ENCODE data around the gene RBM7.

The RBM7 gene

DNA sequence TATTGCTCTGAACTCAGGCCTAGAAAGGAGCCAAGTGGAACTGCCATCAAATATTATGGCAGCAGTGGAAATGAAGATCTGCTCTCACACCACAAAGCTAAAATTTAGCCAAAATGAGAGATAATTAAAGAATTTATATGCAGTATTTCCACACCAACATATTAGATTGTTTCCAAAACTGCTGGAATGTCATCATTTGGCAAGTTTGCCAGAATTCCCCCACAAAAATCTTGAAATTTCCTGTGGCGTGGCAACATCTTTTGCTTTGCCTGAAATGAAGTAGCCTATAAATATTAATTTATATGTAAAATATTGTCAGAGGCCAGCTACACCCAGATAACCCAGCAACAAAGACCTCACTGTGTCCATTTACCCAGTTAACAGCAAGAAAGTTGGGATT is 13.9 kb upstream of the RBM7 start:
- H3K4ac ChIP-seq (ENCODE audit: low read depth, low read length): no peak overlapping the region

DNA sequence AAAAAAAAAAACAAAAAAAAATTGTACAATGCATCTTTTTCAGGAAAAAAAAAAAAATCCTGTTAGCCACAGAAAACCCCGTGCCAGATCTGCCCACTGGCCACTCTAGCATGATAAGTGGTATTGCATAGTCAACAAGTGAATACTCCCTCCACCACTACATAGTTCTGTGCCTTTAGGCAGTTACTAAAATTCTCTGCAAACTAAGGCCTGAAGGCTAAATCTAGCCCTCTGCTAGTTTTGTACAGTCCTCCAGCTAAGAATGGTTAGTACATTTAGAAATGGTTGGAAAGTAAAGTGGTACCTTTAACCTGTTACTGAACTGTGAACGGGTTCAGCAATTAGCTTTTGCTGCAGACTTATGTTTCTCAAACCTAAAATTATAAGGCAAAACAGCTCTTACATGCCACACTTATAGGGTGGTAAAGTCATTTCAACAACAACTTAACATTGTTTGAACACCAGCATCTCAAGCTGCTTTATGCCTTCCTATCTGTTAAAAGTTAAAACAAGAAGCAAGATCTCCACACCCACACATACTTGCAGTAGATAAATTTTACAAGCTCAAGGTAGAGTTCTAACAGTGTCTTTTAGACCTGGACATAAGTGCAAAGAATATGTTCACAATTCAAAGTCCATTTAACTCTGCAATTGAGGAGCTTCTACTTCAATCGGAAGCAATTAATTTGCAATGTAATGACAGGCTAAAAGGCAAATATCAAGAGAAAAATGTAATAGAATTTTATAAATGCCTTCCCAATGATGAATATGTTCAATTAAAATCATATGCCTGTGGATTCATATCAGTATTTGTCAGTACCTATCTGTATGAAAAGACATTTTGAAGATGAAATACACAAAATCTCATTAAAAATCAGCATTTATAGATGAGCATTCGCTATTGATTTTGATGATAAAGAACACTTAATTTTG is 7.5 kb upstream of the RBM7 start:
- H2BK5ac ChIP-seq (ENCODE audit: low read length): no peak overlapping the region
- no peak overlapping the region for H3K4me3 ChIP-seq (ENCODE audit: low read length)
- H2AK5ac ChIP-seq (ENCODE audit: low read length): no peak overlapping the region
- no peak overlapping the region for H3K23ac ChIP-seq (ENCODE audit: low read length)
- H3K27me3 ChIP-seq (ENCODE audit: insufficient read depth, low read length, poor library complexity): no peaks in the 10 kb centered on the region
- H4K5ac ChIP-seq (ENCODE audit: low read length): no peak overlapping the region
- no peak overlapping the region for H3K18ac ChIP-seq (ENCODE audit: low read length)
- H3K79me1 ChIP-seq (ENCODE audit: low read length): no peaks in the 10 kb centered on the region
- no peak overlapping the region for H3K56ac ChIP-seq (ENCODE audit: low read length)
- no CpG with 5 or more reads among the region's 4 CpGs for WGBS (ENCODE audit: extremely low coverage, insufficient coverage, low lambda C conversion rate)
- DNase-seq: no peak
- H2BK15ac ChIP-seq (replicated peaks; ENCODE audit: low read depth): no peak overlapping the region
- no peak overlapping the region for H4K8ac ChIP-seq (ENCODE audit: low read depth, low read length)
- H3K4me1 ChIP-seq (ENCODE audit: control insufficient read depth, low read depth, low read length): no peaks in the 10 kb centered on the region
- H3K27ac ChIP-seq (ENCODE audit: low read depth, low read length): no peak overlapping the region
- peak overlapping the region; percentile 82 for H2BK120ac ChIP-seq (ENCODE audit: low read depth, low read length)
- no peak overlapping the region for H3K4me2 ChIP-seq (ENCODE audit: low read length)
- no peaks in the 10 kb centered on the region for H3K36me3 ChIP-seq (ENCODE audit: control insufficient read depth, insufficient read depth, low read length)
- H3K9ac ChIP-seq (ENCODE audit: low read length): no peak overlapping the region
- H3K79me2 ChIP-seq (ENCODE audit: control insufficient read depth, insufficient read depth, low read length): no peaks in the 10 kb centered on the region
- no peak overlapping the region for H3K4ac ChIP-seq (ENCODE audit: low read depth, low read length)

More for the DNA sequence above, 13.9 kb upstream of the RBM7 start:
- no CpG with 5 or more reads among the region's 1 CpG for WGBS (ENCODE audit: extremely low coverage, insufficient coverage, low lambda C conversion rate)
- Histone ChIP-seq H3K36me3 (ENCODE audit: control insufficient read depth, insufficient read depth, low read length) (no peaks in the 10 kb centered on the region), H2BK15ac (replicated peaks; ENCODE audit: low read depth) (no peak overlapping the region), H4K8ac (ENCODE audit: low read depth, low read length) (no peak overlapping the region), H3K27me3 (ENCODE audit: insufficient read depth, low read length, poor library complexity) (no peaks in the 10 kb centered on the region), H2AK5ac (ENCODE audit: low read length) (no peak overlapping the region), H2BK120ac (ENCODE audit: low read depth, low read length) (no peak overlapping the region), H2BK5ac (ENCODE audit: low read length) (no peak overlapping the region), H3K79me2 (ENCODE audit: control insufficient read depth, insufficient read depth, low read length) (no peaks in the 10 kb centered on the region), H3K27ac (ENCODE audit: low read depth, low read length) (no peak overlapping the region), H4K5ac (ENCODE audit: low read length) (no peak overlapping the region), H3K18ac (ENCODE audit: low read length) (no peak overlapping the region), H3K4me2 (ENCODE audit: low read length) (no peak overlapping the region), H3K4me1 (ENCODE audit: control insufficient read depth, low read depth, low read length) (no peaks in the 10 kb centered on the region), H3K79me1 (ENCODE audit: low read length) (no peaks in the 10 kb centered on the region), H3K23ac (ENCODE audit: low read length) (no peak overlapping the region), H3K4me3 (ENCODE audit: low read length) (no peak overlapping the region), H3K56ac (ENCODE audit: low read length) (no peak overlapping the region), H3K9ac (ENCODE audit: low read length) (no peak overlapping the region)
- no peak for DNase-seq

DNA sequence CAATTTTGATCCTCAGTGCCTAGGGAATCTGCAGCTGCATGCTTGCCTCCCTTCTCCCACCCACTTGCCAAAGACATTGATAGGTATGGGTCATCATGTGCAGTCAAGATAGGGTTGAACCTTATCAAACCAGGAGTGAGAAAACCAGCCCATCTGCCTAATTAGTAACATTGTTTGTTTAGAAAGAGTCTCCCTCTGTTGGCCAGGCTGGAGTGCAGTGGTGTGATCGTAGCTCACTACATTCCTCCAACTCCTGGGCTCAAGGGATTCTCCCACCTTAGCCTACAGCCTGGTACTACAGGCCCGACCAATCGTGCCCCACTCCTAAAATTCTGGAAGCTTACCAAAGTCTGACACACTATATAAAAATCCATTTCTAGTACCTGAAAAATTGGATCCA is 4.7 kb upstream of the RBM7 start:
- H4K5ac ChIP-seq (ENCODE audit: low read length): no peak overlapping the region
- no peak overlapping the region for H3K4me3 ChIP-seq (ENCODE audit: low read length)
- no peak overlapping the region for H4K8ac ChIP-seq (ENCODE audit: low read depth, low read length)
- no peak overlapping the region for H3K56ac ChIP-seq (ENCODE audit: low read length)
- no peak overlapping the region for H3K4me2 ChIP-seq (ENCODE audit: low read length)
- peaks cover 2% of the 10 kb centered on the region for H3K4me1 ChIP-seq (ENCODE audit: control insufficient read depth, low read depth, low read length)
- no peak overlapping the region for H3K23ac ChIP-seq (ENCODE audit: low read length)
- H2AK5ac ChIP-seq (ENCODE audit: low read length): no peak overlapping the region
- H3K36me3 ChIP-seq (ENCODE audit: control insufficient read depth, insufficient read depth, low read length): no peaks in the 10 kb centered on the region
- no peak overlapping the region for H3K27ac ChIP-seq (ENCODE audit: low read depth, low read length)
- peaks cover 2% of the 10 kb centered on the region for H3K79me2 ChIP-seq (ENCODE audit: control insufficient read depth, insufficient read depth, low read length)
- no peak overlapping the region for H3K18ac ChIP-seq (ENCODE audit: low read length)
- H3K27me3 ChIP-seq (ENCODE audit: insufficient read depth, low read length, poor library complexity): no peaks in the 10 kb centered on the region
- H3K4ac ChIP-seq (ENCODE audit: low read depth, low read length): no peak overlapping the region
- WGBS (ENCODE audit: extremely low coverage, insufficient coverage, low lambda C conversion rate): no CpG with 5 or more reads among the region's 3 CpGs
- no peaks in the 10 kb centered on the region for H3K79me1 ChIP-seq (ENCODE audit: low read length)
- peak; percentile 85 for DNase-seq
- no peak overlapping the region for H3K9ac ChIP-seq (ENCODE audit: low read length)
- no peak overlapping the region for H2BK120ac ChIP-seq (ENCODE audit: low read depth, low read length)
- H2BK15ac ChIP-seq (replicated peaks; ENCODE audit: low read depth): no peak overlapping the region
- H2BK5ac ChIP-seq (ENCODE audit: low read length): no peak overlapping the region

DNA sequence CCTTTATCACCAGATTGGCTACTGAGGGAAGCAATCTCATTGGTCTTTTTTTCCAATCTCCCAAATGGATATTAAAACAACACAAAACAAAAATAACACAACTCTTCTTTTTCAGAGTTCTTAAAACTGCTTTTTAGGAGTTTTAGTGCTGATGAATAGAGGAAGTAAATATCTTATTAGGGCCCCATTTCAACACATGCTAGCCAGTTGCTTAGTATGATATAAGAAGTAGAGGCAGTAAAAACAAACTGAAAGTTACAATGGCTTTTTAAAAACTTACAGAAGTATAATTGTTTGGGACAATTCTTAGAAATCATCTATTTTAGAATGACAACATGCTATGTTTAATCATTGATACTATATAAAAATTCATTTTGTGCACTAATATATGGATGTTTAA is 3.5 kb upstream of the RBM7 start:
- Histone ChIP-seq H3K79me2 (ENCODE audit: control insufficient read depth, insufficient read depth, low read length) (peaks cover 10% of the 10 kb centered on the region), H3K27ac (ENCODE audit: low read depth, low read length) (no peak overlapping the region), H4K8ac (ENCODE audit: low read depth, low read length) (no peak overlapping the region), H3K18ac (ENCODE audit: low read length) (no peak overlapping the region), H3K4ac (ENCODE audit: low read depth, low read length) (no peak overlapping the region), H3K4me3 (ENCODE audit: low read length) (no peak overlapping the region), H3K9ac (ENCODE audit: low read length) (no peak overlapping the region), H3K4me2 (ENCODE audit: low read length) (no peak overlapping the region), H3K79me1 (ENCODE audit: low read length) (no peaks in the 10 kb centered on the region), H3K4me1 (ENCODE audit: control insufficient read depth, low read depth, low read length) (peaks cover 2% of the 10 kb centered on the region), H3K56ac (ENCODE audit: low read length) (no peak overlapping the region), H2BK120ac (ENCODE audit: low read depth, low read length) (no peak overlapping the region), H3K23ac (ENCODE audit: low read length) (no peak overlapping the region), H2BK15ac (replicated peaks; ENCODE audit: low read depth) (no peak overlapping the region), H3K27me3 (ENCODE audit: insufficient read depth, low read length, poor library complexity) (no peaks in the 10 kb centered on the region), H2BK5ac (ENCODE audit: low read length) (no peak overlapping the region), H2AK5ac (ENCODE audit: low read length) (no peak overlapping the region), H4K5ac (ENCODE audit: low read length) (no peak overlapping the region), H3K36me3 (ENCODE audit: control insufficient read depth, insufficient read depth, low read length) (no peaks in the 10 kb centered on the region)
- DNase-seq: no peak

DNA sequence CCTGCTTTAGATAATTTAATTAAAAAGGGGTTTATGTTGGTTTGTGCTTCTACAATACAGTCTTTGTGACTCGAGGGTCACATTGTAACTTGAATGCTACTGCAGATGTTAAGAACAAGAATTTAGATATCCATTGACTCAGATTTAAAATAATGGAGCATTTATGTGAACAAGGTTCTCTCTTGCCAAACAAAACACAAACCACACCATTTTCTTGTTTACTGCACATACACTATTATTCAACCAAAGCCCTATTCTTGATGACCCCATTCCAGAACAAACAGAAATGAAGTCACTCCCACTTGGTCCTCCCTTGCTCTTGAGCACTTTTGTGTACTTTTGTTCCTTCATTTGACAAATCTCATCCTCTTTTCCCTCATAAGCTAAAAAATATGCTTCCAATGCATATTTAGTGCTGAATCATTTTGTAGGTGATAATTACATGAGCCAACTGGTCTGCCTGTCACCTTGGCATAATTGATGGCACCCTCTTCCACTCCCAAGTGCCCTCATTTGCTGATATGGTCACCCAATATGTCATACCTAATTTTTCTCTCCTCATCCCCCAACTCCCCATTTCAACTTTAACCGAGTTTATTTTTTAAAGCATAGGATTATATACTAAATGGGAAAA is 3.0 kb upstream of the RBM7 start:
- Histone ChIP-seq H2BK120ac (ENCODE audit: low read depth, low read length) (no peak overlapping the region), H3K36me3 (ENCODE audit: control insufficient read depth, insufficient read depth, low read length) (no peaks in the 10 kb centered on the region), H3K79me2 (ENCODE audit: control insufficient read depth, insufficient read depth, low read length) (peaks cover 14% of the 10 kb centered on the region), H3K4me3 (ENCODE audit: low read length) (no peak overlapping the region), H3K18ac (ENCODE audit: low read length) (no peak overlapping the region), H3K23ac (ENCODE audit: low read length) (no peak overlapping the region), H3K27ac (ENCODE audit: low read depth, low read length) (no peak overlapping the region), H3K9ac (ENCODE audit: low read length) (no peak overlapping the region), H2AK5ac (ENCODE audit: low read length) (no peak overlapping the region), H2BK5ac (ENCODE audit: low read length) (no peak overlapping the region), H3K56ac (ENCODE audit: low read length) (no peak overlapping the region), H3K4ac (ENCODE audit: low read depth, low read length) (no peak overlapping the region), H4K8ac (ENCODE audit: low read depth, low read length) (no peak overlapping the region), H3K4me1 (ENCODE audit: control insufficient read depth, low read depth, low read length) (peaks cover 2% of the 10 kb centered on the region), H4K5ac (ENCODE audit: low read length) (no peak overlapping the region), H3K79me1 (ENCODE audit: low read length) (no peaks in the 10 kb centered on the region), H3K4me2 (ENCODE audit: low read length) (no peak overlapping the region), H3K27me3 (ENCODE audit: insufficient read depth, low read length, poor library complexity) (no peaks in the 10 kb centered on the region), H2BK15ac (replicated peaks; ENCODE audit: low read depth) (no peak overlapping the region)
- DNase-seq: no peak
- WGBS (ENCODE audit: extremely low coverage, insufficient coverage, low lambda C conversion rate): no CpG with 5 or more reads among the region's 2 CpGs

All from mesendoderm (in vitro differentiated cells).